Activated CD8-positive, alpha-beta memory T cell treated with anti-CD3 and anti-CD28 coated beads, Interleukin-2, amount 10 ng/mL, durations not matched to agents 7 days and 5 days (primary cell): ENCODE results near the gene KDM1B. TPM values are rescaled to one million over a fixed set of nuclear protein-coding genes. Genes with fewer than 3 reads are reported as not detected.
A peak's percentile ranks its signal among the peaks of the same experiment; 100 is the strongest.
"Not testable (repeated sequence)": the region's sequence is repeated elsewhere in the genome, so short reads cannot be mapped to it uniquely, and the experiment has no call there.

Source experiments
- ATAC-seq: fragments of 150-1000 bp; cut with Tn5 transposase; one replicate; pipeline ENCODE4 v1.10.0; 2021; ENCODE audit warnings: moderate library complexity
- CTCF ChIA-PET: fragments of 350-600 bp; sonication (Branson Sonifier 250); formaldehyde crosslinking; loops from one replicate; lab custom pipeline; 2021; ENCODE audit warnings: antibody characterized with exemption; lab: Charles Lee
- DNase-seq: peaks from one replicate; pipeline ENCODE4 v3.0.0-alpha.2; 2020
- H3K27ac Mint-ChIP-seq: one replicate; pipeline ENCODE4 v1.8.0; 2021; ENCODE audit warnings: mild to moderate bottlenecking, mixed read lengths
- H3K27me3 Mint-ChIP-seq: one replicate; pipeline ENCODE4 v1.8.0; 2021; ENCODE audit warnings: mixed read lengths
- H3K36me3 Mint-ChIP-seq: one replicate; pipeline ENCODE4 v1.8.0; 2021; ENCODE audit warnings: mild to moderate bottlenecking, mixed read lengths
- H3K4me1 Mint-ChIP-seq: one replicate; pipeline ENCODE4 v1.8.0; 2021; ENCODE audit warnings: mixed read lengths
- H3K4me3 Mint-ChIP-seq: one replicate; pipeline ENCODE4 v1.8.0; 2021; ENCODE audit warnings: mild to moderate bottlenecking, moderate library complexity, mixed read lengths
- H3K9me3 Mint-ChIP-seq: one replicate; pipeline ENCODE4 v1.8.0; 2022; ENCODE audit warnings: low read depth, mixed read lengths
- total RNA-seq, 2 experiments: library from RNA; stranded (reverse); gene quantifications; one replicate each; pipeline ENCODE4 v1.2.3, GENCODE V29; 2021

KDM1B gene
- total RNA-seq, 2 experiments from 2014 or later: 8.6 to 10.4 TPM

GRCh38 chr6:18210707-18211106 is 55.5 kb downstream of the KDM1B start:
- no peak for ATAC-seq
- CTCF ChIA-PET: interaction anchor here (0.6 kb wide), 1 partner anchor 732 kb away, joined by 3 read pairs; no protein-coding TSS in a partner anchor
- Mint-ChIP-seq H3K27me3 (peaks cover 4% of the 10 kb centered on the region), H3K4me3 (no peak overlapping the region), H3K4me1 (peaks cover 45% of the 10 kb centered on the region), H3K27ac (no peak overlapping the region), H3K36me3 (peaks cover 9% of the 10 kb centered on the region), H3K9me3 (no peaks in the 10 kb centered on the region)
- no peak for DNase-seq

- H3K27ac Mint-ChIP-seq: peak overlapping the region; percentile 40
- CTCF ChIA-PET: interaction anchor here (0.9 kb wide), 1 partner anchor 9 kb away, joined by 3 read pairs; no protein-coding TSS in a partner anchor
- peaks cover 10% of the 10 kb centered on the region for H3K36me3 Mint-ChIP-seq
- DNase-seq (peak; percentile 80), ATAC-seq (peak; percentile 82)
- peak overlapping the region; percentile 0 for H3K4me3 Mint-ChIP-seq
- peaks cover 47% of the 10 kb centered on the region for H3K4me1 Mint-ChIP-seq
- H3K27me3 Mint-ChIP-seq: peaks cover 4% of the 10 kb centered on the region
- H3K9me3 Mint-ChIP-seq: no peaks in the 10 kb centered on the region
These were observed 56.1 kb downstream of the KDM1B start for GRCh38 chr6:18211338-18211737.

GRCh38 chr6:18212231-18212630 is 57.0 kb downstream of the KDM1B start:
- Mint-ChIP-seq H3K36me3 (peaks cover 12% of the 10 kb centered on the region), H3K27me3 (peaks cover 4% of the 10 kb centered on the region), H3K9me3 (no peaks in the 10 kb centered on the region)

GRCh38 chr6:18213439-18213838 is 58.2 kb downstream of the KDM1B start:
- Mint-ChIP-seq H3K4me1 (peaks cover 49% of the 10 kb centered on the region), H3K36me3 (peaks cover 14% of the 10 kb centered on the region), H3K9me3 (no peaks in the 10 kb centered on the region), H3K27ac (peak overlapping the region; percentile 87), H3K27me3 (peaks cover 4% of the 10 kb centered on the region), H3K4me3 (peak overlapping the region; percentile 67)
- ATAC-seq: peak; percentile 69
- CTCF ChIA-PET: interaction anchor here (0.7 to 1.1 kb wide), 4 partner anchors 14 to 52 kb away, joined by 3 read pairs; no protein-coding TSS in a partner anchor
- DNase-seq: peak; percentile 68

More at GRCh38 chr6:18212231-18212630, 57.0 kb downstream of the KDM1B start:
- H3K27ac Mint-ChIP-seq: no peak overlapping the region
- H3K4me1 Mint-ChIP-seq: peaks cover 49% of the 10 kb centered on the region
- CTCF ChIA-PET: no interaction called here
- ATAC-seq (no peak), DNase-seq (no peak)
- no peak overlapping the region for H3K4me3 Mint-ChIP-seq

GRCh38 chr6:18214003-18214402 is 58.8 kb downstream of the KDM1B start:
- DNase-seq (peak; percentile 56), ATAC-seq (peak; percentile 13)
- Mint-ChIP-seq H3K27me3 (peaks cover 4% of the 10 kb centered on the region), H3K4me3 (peak overlapping the region; percentile 67), H3K9me3 (no peaks in the 10 kb centered on the region), H3K4me1 (peaks cover 49% of the 10 kb centered on the region), H3K36me3 (peaks cover 16% of the 10 kb centered on the region), H3K27ac (peak overlapping the region; percentile 87)
- CTCF ChIA-PET: interaction anchor here (0.7 to 1.1 kb wide), 2 partner anchors 14 to 38 kb away, joined by 3 read pairs; no protein-coding TSS in a partner anchor

GRCh38 chr6:18215436-18215835 is 60.2 kb downstream of the KDM1B start:
- Mint-ChIP-seq H3K9me3 (no peaks in the 10 kb centered on the region), H3K4me3 (no peak overlapping the region), H3K27ac (no peak overlapping the region), H3K27me3 (peaks cover 4% of the 10 kb centered on the region), H3K4me1 (peaks cover 49% of the 10 kb centered on the region), H3K36me3 (peaks cover 22% of the 10 kb centered on the region)
- no peak for DNase-seq
- no peak for ATAC-seq
- CTCF ChIA-PET: interaction anchor here (1.2 kb wide), 1 partner anchor 10 kb away, joined by 3 read pairs; no protein-coding TSS in a partner anchor

- peaks cover 26% of the 10 kb centered on the region for H3K36me3 Mint-ChIP-seq
- peak overlapping the region; percentile 48 for H3K27ac Mint-ChIP-seq
- CTCF ChIA-PET: interaction anchor here (0.6 to 1.2 kb wide), 2 partner anchors 9 to 24 kb away, joined by 3 read pairs; no protein-coding TSS in a partner anchor
- no peak for DNase-seq
- H3K4me1 Mint-ChIP-seq: peaks cover 41% of the 10 kb centered on the region
- no peaks in the 10 kb centered on the region for H3K9me3 Mint-ChIP-seq
- no peak for ATAC-seq
- peaks cover 4% of the 10 kb centered on the region for H3K27me3 Mint-ChIP-seq
- H3K4me3 Mint-ChIP-seq: no peak overlapping the region
These were observed 61.2 kb downstream of the KDM1B start for GRCh38 chr6:18216411-18216810.

- Mint-ChIP-seq H3K36me3 (peaks cover 36% of the 10 kb centered on the region), H3K27me3 (no peaks in the 10 kb centered on the region), H3K9me3 (no peaks in the 10 kb centered on the region), H3K4me3 (no peak overlapping the region), H3K4me1 (peaks cover 25% of the 10 kb centered on the region), H3K27ac (no peak overlapping the region)
- CTCF ChIA-PET: no interaction called here
- DNase-seq (no peak), ATAC-seq (no peak)
These were observed 63.0 kb downstream of the KDM1B start for GRCh38 chr6:18218233-18218632.

GRCh38 chr6:18219591-18219990 is 64.4 kb downstream of the KDM1B start:
- no peaks in the 10 kb centered on the region for H3K9me3 Mint-ChIP-seq
- no peak overlapping the region for H3K4me3 Mint-ChIP-seq
- H3K27ac Mint-ChIP-seq: no peak overlapping the region
- no peak for DNase-seq
- no peak for ATAC-seq
- peaks cover 35% of the 10 kb centered on the region for H3K36me3 Mint-ChIP-seq
- peaks cover 12% of the 10 kb centered on the region for H3K4me1 Mint-ChIP-seq
- no peaks in the 10 kb centered on the region for H3K27me3 Mint-ChIP-seq
- CTCF ChIA-PET: no interaction called here

- ATAC-seq (no peak), DNase-seq (no peak)
- Mint-ChIP-seq H3K4me3 (no peak overlapping the region), H3K36me3 (peaks cover 38% of the 10 kb centered on the region), H3K4me1 (peaks cover 3% of the 10 kb centered on the region), H3K27ac (no peak overlapping the region), H3K27me3 (no peaks in the 10 kb centered on the region), H3K9me3 (no peaks in the 10 kb centered on the region)
- CTCF ChIA-PET: no interaction called here
These were observed 66.0 kb downstream of the KDM1B start for GRCh38 chr6:18221288-18221615.

GRCh38 chr6:18226451-18227105 is 71.4 kb downstream of the KDM1B start:
- H3K4me3 Mint-ChIP-seq, CTCF ChIA-PET: not testable (repeated sequence)
- peaks cover 68% of the 10 kb centered on the region for H3K36me3 Mint-ChIP-seq

GRCh38 chr6:18227166-18227565 is 71.9 kb downstream of the KDM1B start:
- Mint-ChIP-seq H3K4me1 (peaks cover 14% of the 10 kb centered on the region), H3K36me3 (peaks cover 69% of the 10 kb centered on the region)
- CTCF ChIA-PET, H3K9me3 Mint-ChIP-seq, DNase-seq, H3K4me3 Mint-ChIP-seq, H3K27ac Mint-ChIP-seq, ATAC-seq, H3K27me3 Mint-ChIP-seq: not testable (repeated sequence)

More at GRCh38 chr6:18226451-18227105, 71.4 kb downstream of the KDM1B start:
- peaks cover 10% of the 10 kb centered on the region for H3K4me1 Mint-ChIP-seq
- not testable (repeated sequence) for H3K9me3 Mint-ChIP-seq, DNase-seq, ATAC-seq, H3K27ac Mint-ChIP-seq, H3K27me3 Mint-ChIP-seq

GRCh38 chr6:18228590-18228989 is 73.4 kb downstream of the KDM1B start:
- H3K27me3 Mint-ChIP-seq, DNase-seq, H3K4me3 Mint-ChIP-seq, ATAC-seq, CTCF ChIA-PET, H3K9me3 Mint-ChIP-seq, H3K27ac Mint-ChIP-seq: not testable (repeated sequence)
- Mint-ChIP-seq H3K36me3 (peaks cover 77% of the 10 kb centered on the region), H3K4me1 (peaks cover 15% of the 10 kb centered on the region)

- peaks cover 14% of the 10 kb centered on the region for H3K9me3 Mint-ChIP-seq
- CTCF ChIA-PET: interaction anchor here (1.0 kb wide), 1 partner anchor 10 kb away, joined by 3 read pairs; no protein-coding TSS in a partner anchor
These were observed 76.6 kb downstream of the KDM1B start for GRCh38 chr6:18231856-18232255.

More at GRCh38 chr6:18231856-18232255, 76.6 kb downstream of the KDM1B start:
- H3K27me3 Mint-ChIP-seq, DNase-seq, H3K27ac Mint-ChIP-seq, ATAC-seq, H3K4me3 Mint-ChIP-seq: not testable (repeated sequence)
- Mint-ChIP-seq H3K36me3 (peaks cover 93% of the 10 kb centered on the region), H3K4me1 (peaks cover 17% of the 10 kb centered on the region)
